C4-2B (cell line): Measurements from ENCODE around the gene ZNHIT1.

ENCODE experiments used
- ZFX ChIP-seq: fragments of 450-650 bp; IDR thresholded peaks from 2 replicates; pipeline ENCODE4 v1.6.1; 2017
- TF ChIP-seq, protein P1 (sequence below): fragments of 450-650 bp; conservative IDR thresholded peaks from 2 replicates; pipeline ENCODE4 v1.5.1; 2017; ENCODE audit warnings: mild to moderate bottlenecking

DNA sequence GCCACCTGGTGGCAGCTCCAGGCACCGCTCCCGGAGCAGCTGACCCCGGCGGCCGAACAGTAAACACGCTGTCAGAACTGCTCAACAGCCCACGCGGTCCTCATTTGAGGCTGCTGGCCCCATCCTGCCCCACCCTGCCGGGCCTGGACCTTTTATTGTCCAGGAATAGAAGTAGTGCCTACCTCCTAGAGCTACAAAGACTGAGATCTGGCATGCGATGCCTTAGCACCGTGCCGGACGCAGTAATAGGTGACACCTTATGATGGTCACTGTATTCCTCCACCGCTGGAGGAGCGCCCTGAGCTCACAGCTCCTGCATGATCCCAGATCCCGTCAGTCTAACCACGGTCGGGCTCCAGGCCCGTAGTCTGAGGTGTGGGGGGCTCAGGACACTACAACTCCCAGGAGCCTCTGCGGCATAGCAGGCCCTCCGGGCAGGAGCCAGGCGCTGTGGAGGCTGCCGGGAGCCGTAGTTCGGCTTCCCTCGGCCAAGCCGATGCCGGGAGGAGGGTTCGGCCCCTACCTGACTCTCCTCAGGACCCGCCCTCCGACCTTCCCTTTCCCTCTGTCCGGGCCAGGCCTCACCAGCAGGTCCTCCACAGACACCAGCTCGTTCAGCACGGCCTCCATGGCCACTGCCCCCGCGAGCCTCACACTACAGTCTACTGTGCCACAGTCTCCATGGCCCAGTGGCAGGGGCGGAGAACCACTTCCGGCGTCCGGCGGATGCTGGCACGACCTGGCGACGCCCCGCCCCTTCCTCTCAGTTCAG, 26.6 kb downstream of the ZNHIT1 start, which contains the start of gene FIS1:
- TF ChIP-seq, protein P1, sequence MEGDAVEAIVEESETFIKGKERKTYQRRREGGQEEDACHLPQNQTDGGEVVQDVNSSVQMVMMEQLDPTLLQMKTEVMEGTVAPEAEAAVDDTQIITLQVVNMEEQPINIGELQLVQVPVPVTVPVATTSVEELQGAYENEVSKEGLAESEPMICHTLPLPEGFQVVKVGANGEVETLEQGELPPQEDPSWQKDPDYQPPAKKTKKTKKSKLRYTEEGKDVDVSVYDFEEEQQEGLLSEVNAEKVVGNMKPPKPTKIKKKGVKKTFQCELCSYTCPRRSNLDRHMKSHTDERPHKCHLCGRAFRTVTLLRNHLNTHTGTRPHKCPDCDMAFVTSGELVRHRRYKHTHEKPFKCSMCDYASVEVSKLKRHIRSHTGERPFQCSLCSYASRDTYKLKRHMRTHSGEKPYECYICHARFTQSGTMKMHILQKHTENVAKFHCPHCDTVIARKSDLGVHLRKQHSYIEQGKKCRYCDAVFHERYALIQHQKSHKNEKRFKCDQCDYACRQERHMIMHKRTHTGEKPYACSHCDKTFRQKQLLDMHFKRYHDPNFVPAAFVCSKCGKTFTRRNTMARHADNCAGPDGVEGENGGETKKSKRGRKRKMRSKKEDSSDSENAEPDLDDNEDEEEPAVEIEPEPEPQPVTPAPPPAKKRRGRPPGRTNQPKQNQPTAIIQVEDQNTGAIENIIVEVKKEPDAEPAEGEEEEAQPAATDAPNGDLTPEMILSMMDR: peak; percentile 99
- TF ChIP-seq ZFX: peak; percentile 89; the same call in 1 of the 2 replicates
